HepG2 (cell line): Measurements from ENCODE around the gene AMER1. TPM values are rescaled to one million over a fixed set of nuclear protein-coding genes. Genes with fewer than 3 reads are reported as not detected.

Experiments
- ATAC-seq: fragments of 200-7000 bp; cut with Tn5 transposase; 3 replicates; pipeline ENCODE4 v1.9.1; 2020; ENCODE audit warnings: mild to moderate bottlenecking, moderate library complexity
- BruUV-seq: library from RNA; stranded (reverse); fragments of 400-500 nt; replicated peaks from 2 replicates; lab custom pipeline; 2021; lab: Mats Ljungman, UMichigan
- CTCF ChIA-PET: fragments of 300-600 bp; formaldehyde crosslinking; extraction: SDS; loops from one replicate; lab custom pipeline; 2021; ENCODE audit warnings: low total read pairs, inconsistent platforms, low intra/inter-chr PET ratio; lab: Yijun Ruan, JAX
- POLR2A ChIA-PET: fragments of 350-600 bp; sonication (Branson Sonifier 250); formaldehyde crosslinking; loops from one replicate; lab custom pipeline; 2020; ENCODE audit warnings: antibody characterized with exemption, inconsistent platforms; lab: Yijun Ruan, JAX
- DNase-seq: peaks from one replicate; pipeline ENCODE4 v3.0.0-alpha.2; 2015; ENCODE audit warnings: low spot score
- FAIRE-seq: peaks from 3 replicates; lab custom pipeline; 2011; peaks lifted over from hg19 to GRCh38; lab: Jason Lieb, UNC
- H2AFZ ChIP-seq: one replicate; pipeline ENCODE4 v1.6.1; 2011; ENCODE audit warnings: low read length, inconsistent platforms
- H3K27ac ChIP-seq: fragments of 300-600 bp; 3 replicates; pipeline ENCODE4 v1.8.0; 2011; ENCODE audit warnings: mixed run types, mild to moderate bottlenecking, mixed read lengths, low read length, inconsistent platforms; ENCODE audit not compliant: insufficient read depth; ENCODE audit errors: extremely low read length
- H3K27me3 ChIP-seq, 2 experiments: fragments of 200-600 bp in 1 of 2; 2 replicates in 1 of 2; 3 replicates in 1 of 2; pipeline versions ENCODE4 v1.6.0 to v1.8.0; 2011; ENCODE audit warnings: low read length in 2 of 2, mild to moderate bottlenecking in 2 of 2, moderate library complexity in 2 of 2, inconsistent platforms in 1 of 2; ENCODE audit not compliant: insufficient read depth in 2 of 2, control insufficient read depth in 1 of 2
- H3K36me3 ChIP-seq, 2 experiments: fragments of 200-600 bp in 1 of 2; replicated peaks in 1 of 2; 2 replicates in 1 of 2; 3 replicates in 1 of 2; pipeline versions ENCODE4 v1.5.1 to v1.8.0; 2011; ENCODE audit warnings: low read length in 2 of 2, inconsistent platforms in 1 of 2; ENCODE audit not compliant: insufficient read depth in 2 of 2, control insufficient read depth in 1 of 2
- H3K4me1 ChIP-seq: 2 replicates; pipeline ENCODE4 v1.5.1; 2012; ENCODE audit warnings: low read length, inconsistent platforms; ENCODE audit not compliant: insufficient read depth
- H3K4me2 ChIP-seq: 2 replicates; pipeline ENCODE4 v1.6.0; 2011; ENCODE audit warnings: low read depth, low read length, inconsistent platforms
- H3K4me3 ChIP-seq, 3 experiments: fragments of 200-600 bp in 1 of 3; sonication (generic), shearing (Covaris generic) in 1 of 3; replicated peaks in 1 of 3; 2 replicates each; pipeline ENCODE4 v1.5.1; 2011 to 2016; ENCODE audit warnings: low read length in 3 of 3, inconsistent platforms in 2 of 3, low read depth in 2 of 3, mild to moderate bottlenecking in 2 of 3, control low read depth in 1 of 3, mixed read lengths in 1 of 3; ENCODE audit not compliant: insufficient read depth in 1 of 3
- H3K79me2 ChIP-seq: one replicate; pipeline ENCODE4 v1.6.1; 2011; ENCODE audit warnings: low read length, inconsistent platforms; ENCODE audit not compliant: insufficient read depth
- H3K9ac ChIP-seq: 2 replicates; pipeline ENCODE4 v1.6.0; 2011; ENCODE audit warnings: mild to moderate bottlenecking, low read depth, low read length, inconsistent platforms; ENCODE audit not compliant: insufficient read depth
- H3K9me3 ChIP-seq: 2 replicates; pipeline ENCODE4 v1.5.1; 2012; ENCODE audit warnings: mild to moderate bottlenecking, low read length
- H4K20me1 ChIP-seq: 2 replicates; pipeline ENCODE4 v1.6.0; 2011; ENCODE audit warnings: inconsistent platforms, mild to moderate bottlenecking, low read length, moderate library complexity; ENCODE audit not compliant: insufficient read depth
- EEA1 ChIP-seq: sonication (generic); formaldehyde crosslinking; IDR thresholded peaks from 2 replicates; pipeline ENCODE4 v1.5.1; 2020; ENCODE audit warnings: mild to moderate bottlenecking, missing genetic modification reagents, borderline replicate concordance
- ETV6 ChIP-seq: sonication (generic); formaldehyde crosslinking; conservative IDR thresholded peaks from 2 replicates; pipeline ENCODE4 v1.4.0; 2020; ENCODE audit warnings: missing genetic modification reagents
- GPBP1L1 ChIP-seq: sonication (generic); formaldehyde crosslinking; IDR thresholded peaks from 2 replicates; pipeline ENCODE4 v1.5.0; 2020; ENCODE audit warnings: mild to moderate bottlenecking, missing genetic modification reagents
- HOMEZ ChIP-seq: IDR thresholded peaks from 2 replicates; pipeline ENCODE4 v1.6.1; 2016; ENCODE audit warnings: low read depth
- IRX3 ChIP-seq: sonication (generic); formaldehyde crosslinking; IDR thresholded peaks from 2 replicates; pipeline ENCODE4 v1.8.1; 2023; ENCODE audit warnings: mild to moderate bottlenecking, low read depth, missing genetic modification reagents, borderline replicate concordance
- NCOA1 ChIP-seq: sonication (generic); formaldehyde crosslinking; IDR thresholded peaks from 2 replicates; pipeline ENCODE4 v1.9.0; 2021; ENCODE audit warnings: missing genetic modification reagents
- RFX1 ChIP-seq: fragments of 450-650 bp; IDR thresholded peaks from 2 replicates; pipeline ENCODE4 v1.6.1; 2017
- RFX3 ChIP-seq: IDR thresholded peaks from 2 replicates; pipeline ENCODE4 v1.6.1; 2016; ENCODE audit warnings: missing biosample characterization, missing genetic modification reagents
- SIX4 ChIP-seq: sonication (generic); formaldehyde crosslinking; IDR thresholded peaks from 2 replicates; pipeline ENCODE4 v1.4.0; 2020; ENCODE audit warnings: missing genetic modification reagents
- SNAI1 ChIP-seq: sonication (generic); formaldehyde crosslinking; IDR thresholded peaks from 2 replicates; pipeline ENCODE4 v1.5.0; 2020; ENCODE audit warnings: mild to moderate bottlenecking, missing genetic modification reagents, borderline replicate concordance
- SP140L ChIP-seq: sonication (generic); formaldehyde crosslinking; IDR thresholded peaks from 2 replicates; pipeline ENCODE4 v1.4.0; 2020; ENCODE audit warnings: missing genetic modification reagents, borderline replicate concordance
- ZNF333 ChIP-seq: sonication (generic); formaldehyde crosslinking; IDR thresholded peaks from 2 replicates; pipeline ENCODE4 v1.4.0; 2020; ENCODE audit warnings: mild to moderate bottlenecking, missing genetic modification reagents, borderline replicate concordance
- ZNF441 ChIP-seq: sonication (generic); formaldehyde crosslinking; IDR thresholded peaks from 2 replicates; pipeline ENCODE4 v1.7.0; 2021; ENCODE audit warnings: missing genetic modification reagents, borderline replicate concordance
- ZNF607 ChIP-seq: sonication (generic); formaldehyde crosslinking; IDR thresholded peaks from 2 replicates; pipeline ENCODE4 v1.5.1; 2020; ENCODE audit warnings: missing genetic modification reagents, mild to moderate bottlenecking, borderline replicate concordance
- WGBS: methylation state at CpG from one replicate; pipeline ENCODE4 v1.1.6; 2017; ENCODE audit warnings: low lambda C conversion rate; 5-methylcytosine and 5-hydroxymethylcytosine counted together
- in situ Hi-C: cut with HindIII; loops from 2 replicates; pipeline ENCODE4 v1.10.0; 2017; ENCODE audit warnings: low pct_unique_long_range_greater_than_20kb; ENCODE audit not compliant: extremely low pct_ligation_motif_present
- intact Hi-C: fragments of 100-400 bp; cut with micrococcal nuclease; formaldehyde crosslinking; loops from one replicate; pipeline ENCODE4 v1.10.0; 2022; ENCODE audit not compliant: unreplicated experiment
- polyA plus RNA-seq, 8 experiments: library from polyadenylated mRNA; depleted of rRNA in 3 of 8; stranded (reverse) in 7 of 8; unstranded in 1 of 8; fragments of >200 nt; fragmentation: Illumina TruSeq in 4 of 8; extraction: Trizol in 4 of 8; gene quantifications; 2 replicates each; pipeline versions ENCODE4 v1.2.1 to v1.2.3, GENCODE V29; 2011 to 2016; ENCODE audit warnings: low read depth in 4 of 8, missing spikeins in 1 of 8, mixed read lengths in 1 of 8; ENCODE audit not compliant: insufficient read depth in 1 of 8
- total RNA-seq, 5 experiments: library from RNA; depleted of rRNA; stranded (reverse); fragments of >200 nt; fragmentation: Illumina TruSeq; extraction: Trizol; gene quantifications; 2 replicates each; pipeline ENCODE4 v1.2.3, GENCODE V29; 2016; ENCODE audit warnings: low read depth in 1 of 5
- TF ChIP-seq, protein P1 (sequence below): sonication (generic); formaldehyde crosslinking; IDR thresholded peaks from 2 replicates; pipeline ENCODE4 v1.5.0; 2020; ENCODE audit warnings: mild to moderate bottlenecking, missing genetic modification reagents
- TF ChIP-seq, protein P2 (sequence below): sonication (generic); formaldehyde crosslinking; IDR thresholded peaks from 2 replicates; pipeline ENCODE4 v1.5.0; 2020; ENCODE audit warnings: missing genetic modification reagents

AMER1 gene
- total and polyA plus RNA-seq, 2 of the 13 experiments (the other 11 are each of a cell fraction or from before 2014, with no cell fraction given), result 2.8 to 10.8 TPM

GRCh38 chrX:64150775-64151174 lies 54.7 kb downstream of the AMER1 start:
- TF ChIP-seq, protein P1, sequence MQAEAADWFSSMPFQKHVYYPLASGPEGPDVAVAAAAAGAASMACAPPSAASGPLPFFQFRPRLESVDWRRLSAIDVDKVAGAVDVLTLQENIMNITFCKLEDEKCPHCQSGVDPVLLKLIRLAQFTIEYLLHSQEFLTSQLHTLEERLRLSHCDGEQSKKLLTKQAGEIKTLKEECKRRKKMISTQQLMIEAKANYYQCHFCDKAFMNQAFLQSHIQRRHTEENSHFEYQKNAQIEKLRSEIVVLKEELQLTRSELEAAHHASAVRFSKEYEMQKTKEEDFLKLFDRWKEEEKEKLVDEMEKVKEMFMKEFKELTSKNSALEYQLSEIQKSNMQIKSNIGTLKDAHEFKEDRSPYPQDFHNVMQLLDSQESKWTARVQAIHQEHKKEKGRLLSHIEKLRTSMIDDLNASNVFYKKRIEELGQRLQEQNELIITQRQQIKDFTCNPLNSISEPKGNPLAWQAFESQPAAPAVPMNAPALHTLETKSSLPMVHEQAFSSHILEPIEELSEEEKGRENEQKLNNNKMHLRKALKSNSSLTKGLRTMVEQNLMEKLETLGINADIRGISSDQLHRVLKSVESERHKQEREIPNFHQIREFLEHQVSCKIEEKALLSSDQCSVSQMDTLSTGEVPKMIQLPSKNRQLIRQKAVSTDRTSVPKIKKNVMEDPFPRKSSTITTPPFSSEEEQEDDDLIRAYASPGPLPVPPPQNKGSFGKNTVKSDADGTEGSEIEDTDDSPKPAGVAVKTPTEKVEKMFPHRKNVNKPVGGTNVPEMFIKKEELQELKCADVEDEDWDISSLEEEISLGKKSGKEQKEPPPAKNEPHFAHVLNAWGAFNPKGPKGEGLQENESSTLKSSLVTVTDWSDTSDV, result no peak
- no peak for TF ChIP-seq RFX1
- no peak for TF ChIP-seq SP140L (CRISPR knock-in tag)
- TF ChIP-seq NCOA1 (CRISPR knock-in tag), result no peak
- no peak for TF ChIP-seq ZNF607 (CRISPR knock-in tag)
- no peak for TF ChIP-seq RFX3
- no peak for TF ChIP-seq SIX4 (CRISPR knock-in tag)
- TF ChIP-seq ETV6 (CRISPR knock-in tag), result no peak
- TF ChIP-seq ZNF333, result no peak
- TF ChIP-seq HOMEZ (CRISPR knock-in tag), result no peak
- no peak for TF ChIP-seq IRX3
- TF ChIP-seq, protein P2, sequence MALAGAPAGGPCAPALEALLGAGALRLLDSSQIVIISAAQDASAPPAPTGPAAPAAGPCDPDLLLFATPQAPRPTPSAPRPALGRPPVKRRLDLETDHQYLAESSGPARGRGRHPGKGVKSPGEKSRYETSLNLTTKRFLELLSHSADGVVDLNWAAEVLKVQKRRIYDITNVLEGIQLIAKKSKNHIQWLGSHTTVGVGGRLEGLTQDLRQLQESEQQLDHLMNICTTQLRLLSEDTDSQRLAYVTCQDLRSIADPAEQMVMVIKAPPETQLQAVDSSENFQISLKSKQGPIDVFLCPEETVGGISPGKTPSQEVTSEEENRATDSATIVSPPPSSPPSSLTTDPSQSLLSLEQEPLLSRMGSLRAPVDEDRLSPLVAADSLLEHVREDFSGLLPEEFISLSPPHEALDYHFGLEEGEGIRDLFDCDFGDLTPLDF (CRISPR knock-in tag), result no peak
- no peak for TF ChIP-seq SNAI1
- TF ChIP-seq GPBP1L1, result no peak
- no peak for TF ChIP-seq ZNF441 (CRISPR knock-in tag)
- TF ChIP-seq EEA1 (CRISPR knock-in tag), result no peak
- TF ChIP-seq, all 625 proteins: peak for 0
- FAIRE-seq, result no peak
- Histone ChIP-seq H4K20me1 (no peaks in the 10 kb centered on the region), H2AFZ (no peak overlapping the region), H3K9me3 (no peaks in the 10 kb centered on the region), H3K4me3 (no peak overlapping the region), H3K4me2 (no peak overlapping the region), H3K4me1 (no peaks in the 10 kb centered on the region), H3K79me2 (no peaks in the 10 kb centered on the region), H3K27me3 (no peaks in the 10 kb centered on the region), H3K27ac (no peak overlapping the region), H3K9ac (no peak overlapping the region), H3K36me3 (no peaks in the 10 kb centered on the region)
- POLR2A ChIA-PET, result no interaction called here
- no peak for ATAC-seq
- DNase-seq, result no peak
- intact Hi-C loops (no loop called here), in situ Hi-C loops (no loop called here)
- 24% methylated on average over 2 of the region's 2 CpGs for WGBS
- CTCF ChIA-PET, result no interaction called here
- BruUV-seq, result no TSS peak
